Mammary epithelial cell (primary cell): ENCODE data around the gene CAMTA1.

Experiments
- EZH2 ChIP-seq: IDR thresholded peaks from 2 replicates; pipeline ENCODE4 v1.6.1; 2012; ENCODE audit warnings: low read length, inconsistent platforms, borderline replicate concordance
- TF ChIP-seq, protein P1 (sequence below), 2 donors: IDR thresholded peaks in 1 of 2; conservative IDR thresholded peaks in 1 of 2; 2 replicates each; pipeline ENCODE4 v1.5.1; 2011 to 2012; ENCODE audit warnings: inconsistent platforms in 2 of 2, low read length in 2 of 2, mild to moderate bottlenecking in 2 of 2, control low read depth in 1 of 2, low read depth in 1 of 2; ENCODE audit not compliant: insufficient read depth in 1 of 2; ENCODE audit errors: extremely low read depth in 1 of 2

DNA sequence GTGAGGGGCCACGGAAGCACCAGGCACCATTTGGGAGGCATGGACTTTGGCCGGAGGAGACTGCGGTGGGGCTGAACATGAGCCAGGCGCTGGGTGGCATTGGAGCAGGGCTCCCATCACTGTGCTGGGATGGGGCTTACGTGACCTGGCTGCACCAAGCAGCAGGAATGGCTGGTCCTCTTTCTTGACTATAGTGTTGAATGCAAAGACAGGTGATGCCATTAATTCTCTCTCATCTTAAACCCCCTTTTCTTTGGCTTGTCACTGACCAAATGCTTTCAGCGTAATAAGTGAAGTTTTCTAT is 447.9 kb downstream of the CAMTA1 start:
- TF ChIP-seq, protein P1, sequence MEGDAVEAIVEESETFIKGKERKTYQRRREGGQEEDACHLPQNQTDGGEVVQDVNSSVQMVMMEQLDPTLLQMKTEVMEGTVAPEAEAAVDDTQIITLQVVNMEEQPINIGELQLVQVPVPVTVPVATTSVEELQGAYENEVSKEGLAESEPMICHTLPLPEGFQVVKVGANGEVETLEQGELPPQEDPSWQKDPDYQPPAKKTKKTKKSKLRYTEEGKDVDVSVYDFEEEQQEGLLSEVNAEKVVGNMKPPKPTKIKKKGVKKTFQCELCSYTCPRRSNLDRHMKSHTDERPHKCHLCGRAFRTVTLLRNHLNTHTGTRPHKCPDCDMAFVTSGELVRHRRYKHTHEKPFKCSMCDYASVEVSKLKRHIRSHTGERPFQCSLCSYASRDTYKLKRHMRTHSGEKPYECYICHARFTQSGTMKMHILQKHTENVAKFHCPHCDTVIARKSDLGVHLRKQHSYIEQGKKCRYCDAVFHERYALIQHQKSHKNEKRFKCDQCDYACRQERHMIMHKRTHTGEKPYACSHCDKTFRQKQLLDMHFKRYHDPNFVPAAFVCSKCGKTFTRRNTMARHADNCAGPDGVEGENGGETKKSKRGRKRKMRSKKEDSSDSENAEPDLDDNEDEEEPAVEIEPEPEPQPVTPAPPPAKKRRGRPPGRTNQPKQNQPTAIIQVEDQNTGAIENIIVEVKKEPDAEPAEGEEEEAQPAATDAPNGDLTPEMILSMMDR (conservative IDR thresholded peaks at IDR 0.05 in 1 of 2, IDR thresholded peaks at IDR 0.05 in 1 of 2; ENCODE audit: extremely low read depth in 1 of 2, insufficient read depth in 1 of 2, low read depth in 1 of 2, low read length in 2 of 2), result no peak
- no peak for TF ChIP-seq EZH2
